Measurements from ENCODE around the gene TSEN54. TPM values are rescaled to one million over a fixed set of nuclear protein-coding genes. Genes with fewer than 3 reads are reported as not detected.

TSEN54 gene
- total RNA-seq, 1 donor from 2014 or later: 92.7 TPM

DNA sequence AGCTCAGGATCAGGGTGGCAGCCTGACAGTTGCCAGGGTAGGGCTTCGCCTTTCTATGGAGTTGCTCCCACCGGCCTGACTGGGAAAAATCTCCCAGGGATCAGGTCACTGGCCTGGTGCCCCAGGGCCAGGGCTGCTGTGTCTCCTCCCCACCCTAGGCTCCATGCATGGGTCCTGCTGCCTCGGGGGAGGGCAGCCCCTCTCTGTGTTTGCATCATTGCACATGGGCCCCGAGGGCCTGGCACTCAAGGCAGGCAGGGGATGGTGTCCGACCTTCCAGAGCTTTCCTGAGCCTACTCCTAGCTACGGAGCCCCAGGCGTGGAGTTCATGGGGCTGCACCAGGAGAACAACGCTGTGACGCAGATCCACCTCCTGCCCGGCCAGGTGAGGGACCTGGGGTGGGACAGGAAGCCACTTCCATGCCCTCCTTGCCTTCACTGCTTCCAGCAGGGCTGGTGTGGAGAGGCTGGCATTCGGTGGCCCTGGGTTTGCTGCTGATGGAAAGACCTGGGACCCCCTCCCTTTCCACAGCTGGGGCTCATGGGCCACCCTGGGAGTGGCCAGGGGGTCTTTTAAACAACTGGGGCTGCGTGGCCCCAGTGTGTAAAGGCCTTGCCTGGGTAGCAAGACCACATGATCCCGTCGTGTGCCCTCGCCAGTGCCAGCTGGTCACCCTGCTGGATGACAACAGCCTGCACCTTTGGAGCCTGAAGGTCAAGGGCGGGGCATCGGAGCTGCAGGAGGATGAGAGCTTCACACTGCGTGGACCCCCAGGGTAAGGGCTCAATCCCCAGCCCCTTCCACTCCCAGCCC lies 41.7 kb downstream of the TSEN54 start:
- Histone ChIP-seq H3K27ac (no peak overlapping the region), H3K9me3 (no peaks in the 10 kb centered on the region), H3K27me3 (no peaks in the 10 kb centered on the region), H3K4me3 (no peak overlapping the region), H3K4me1 (peaks cover 0 to 2% of the 10 kb centered on the region in 2 donors), H3K36me3 (peaks cover 0 to 5% of the 10 kb centered on the region in 2 donors)
- intact Hi-C loops (cut with DNase I): no loop called here
- TF ChIP-seq, protein P1, sequence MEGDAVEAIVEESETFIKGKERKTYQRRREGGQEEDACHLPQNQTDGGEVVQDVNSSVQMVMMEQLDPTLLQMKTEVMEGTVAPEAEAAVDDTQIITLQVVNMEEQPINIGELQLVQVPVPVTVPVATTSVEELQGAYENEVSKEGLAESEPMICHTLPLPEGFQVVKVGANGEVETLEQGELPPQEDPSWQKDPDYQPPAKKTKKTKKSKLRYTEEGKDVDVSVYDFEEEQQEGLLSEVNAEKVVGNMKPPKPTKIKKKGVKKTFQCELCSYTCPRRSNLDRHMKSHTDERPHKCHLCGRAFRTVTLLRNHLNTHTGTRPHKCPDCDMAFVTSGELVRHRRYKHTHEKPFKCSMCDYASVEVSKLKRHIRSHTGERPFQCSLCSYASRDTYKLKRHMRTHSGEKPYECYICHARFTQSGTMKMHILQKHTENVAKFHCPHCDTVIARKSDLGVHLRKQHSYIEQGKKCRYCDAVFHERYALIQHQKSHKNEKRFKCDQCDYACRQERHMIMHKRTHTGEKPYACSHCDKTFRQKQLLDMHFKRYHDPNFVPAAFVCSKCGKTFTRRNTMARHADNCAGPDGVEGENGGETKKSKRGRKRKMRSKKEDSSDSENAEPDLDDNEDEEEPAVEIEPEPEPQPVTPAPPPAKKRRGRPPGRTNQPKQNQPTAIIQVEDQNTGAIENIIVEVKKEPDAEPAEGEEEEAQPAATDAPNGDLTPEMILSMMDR (IDR thresholded peaks at IDR 0.05): no peak
- DNase-seq (ENCODE audit: low spot score in 2 of 2): no peak

DNA sequence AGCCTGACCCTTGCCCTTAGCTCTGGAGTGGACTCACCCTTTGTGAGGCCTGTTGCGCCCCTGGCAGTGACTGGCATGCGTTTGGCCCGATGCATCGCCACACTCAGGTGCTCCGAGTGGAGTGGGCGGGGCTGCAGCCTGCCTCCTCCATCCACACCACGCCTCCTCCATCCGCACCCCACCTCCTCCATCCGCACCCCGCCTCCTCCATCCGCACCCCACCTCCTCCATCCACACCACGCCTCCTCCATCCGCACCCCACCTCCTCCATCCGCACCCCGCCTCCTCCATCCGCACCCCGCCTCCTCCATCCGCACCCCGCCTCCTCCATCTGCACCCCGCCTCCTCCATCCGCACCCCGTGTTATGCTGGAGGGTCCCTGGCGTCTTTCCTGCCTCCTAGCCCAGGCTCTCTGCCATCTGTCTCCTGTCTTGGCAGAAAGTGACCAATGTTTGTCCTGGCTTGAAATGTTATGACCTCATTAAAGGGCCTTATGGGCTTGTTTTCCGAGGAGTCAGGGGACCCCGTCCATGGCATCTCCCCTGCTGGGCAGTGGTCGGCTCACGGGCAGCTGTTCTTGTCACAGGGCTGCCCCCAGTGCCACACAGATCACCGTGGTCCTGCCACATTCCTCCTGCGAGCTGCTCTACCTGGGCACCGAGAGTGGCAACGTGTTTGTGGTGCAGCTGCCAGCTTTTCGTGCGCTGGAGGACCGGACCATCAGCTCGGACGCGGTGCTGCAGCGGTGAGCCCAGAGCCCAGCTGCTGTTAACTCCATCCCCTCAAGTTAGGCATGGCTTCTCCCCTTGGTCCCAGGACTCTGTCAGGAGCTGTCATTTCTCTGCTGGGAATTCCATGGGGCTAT lies 42.6 kb downstream of the TSEN54 start:
- H3K4me3 ChIP-seq: no peak overlapping the region
- no peak for DNase-seq (ENCODE audit: low spot score in 2 of 2)
- no peaks in the 10 kb centered on the region for H3K27me3 ChIP-seq
- no peak overlapping the region for H3K27ac ChIP-seq
- intact Hi-C loops (cut with DNase I): no loop called here
- peaks cover 0 to 12% of the 10 kb centered on the region in 2 donors for H3K36me3 ChIP-seq
- TF ChIP-seq, protein P1 (IDR thresholded peaks at IDR 0.05): no peak
- peaks cover 0 to 2% of the 10 kb centered on the region in 2 donors for H3K4me1 ChIP-seq
- H3K9me3 ChIP-seq: no peaks in the 10 kb centered on the region

GRCh38 chr17:75559958-75560533 lies 43.7 kb downstream of the TSEN54 start:
- Histone ChIP-seq H3K4me3 (no peak overlapping the region), H3K9me3 (no peaks in the 10 kb centered on the region), H3K4me1 (peaks cover 0 to 2% of the 10 kb centered on the region in 2 donors), H3K36me3 (peaks cover 3 to 18% of the 10 kb centered on the region in 2 donors), H3K27ac (no peak overlapping the region), H3K27me3 (no peaks in the 10 kb centered on the region)
- no peak for DNase-seq (ENCODE audit: low spot score in 2 of 2)
- intact Hi-C loops (cut with DNase I): no loop called here
- TF ChIP-seq, protein P1 (IDR thresholded peaks at IDR 0.05): no peak

DNA sequence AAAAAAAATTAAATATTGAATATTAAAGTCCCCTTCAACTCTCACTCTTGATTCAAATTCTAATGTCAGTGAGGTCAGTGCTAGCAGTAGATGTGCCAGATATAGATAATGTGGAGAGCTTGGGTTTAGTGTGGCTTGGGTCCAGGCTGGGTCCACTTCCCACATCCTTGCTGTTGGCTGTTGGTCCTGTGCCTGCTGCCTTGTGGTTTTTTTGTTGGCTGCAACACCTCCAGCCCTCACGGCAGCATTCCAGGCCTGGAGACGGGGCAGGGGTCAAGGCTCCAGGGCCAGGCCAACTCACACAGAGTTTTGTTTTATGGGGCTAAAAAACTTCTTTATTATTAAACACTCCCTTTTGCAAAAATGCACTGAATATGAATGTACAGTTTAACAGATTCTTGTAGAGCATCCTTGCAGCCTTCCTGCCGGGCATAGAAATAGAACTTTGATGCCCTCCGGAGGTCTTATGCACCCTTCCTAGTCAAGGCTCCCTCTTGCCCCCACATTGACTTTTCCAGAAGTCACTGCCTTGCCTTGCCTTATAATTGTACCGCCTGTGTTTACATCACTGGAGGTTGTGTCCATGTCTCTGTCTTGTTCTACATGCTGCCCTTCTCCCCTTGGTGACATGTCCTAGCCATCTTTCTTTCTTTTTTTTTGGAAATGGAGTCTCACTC lies 45.7 kb downstream of the TSEN54 start:
- Histone ChIP-seq H3K27me3 (no peaks in the 10 kb centered on the region), H3K27ac (no peak overlapping the region), H3K4me3 (no peak overlapping the region), H3K4me1 (peaks cover 0 to 2% of the 10 kb centered on the region in 2 donors), H3K9me3 (no peaks in the 10 kb centered on the region), H3K36me3 (peaks cover 3 to 18% of the 10 kb centered on the region in 2 donors)
- TF ChIP-seq, protein P1 (IDR thresholded peaks at IDR 0.05): no peak
- intact Hi-C loops (cut with DNase I): no loop called here
- no peak for DNase-seq (ENCODE audit: low spot score in 2 of 2)

GRCh38 chr17:75563063-75563758 lies 46.9 kb downstream of the TSEN54 start:
- no peaks in the 10 kb centered on the region for H3K4me1 ChIP-seq
- peaks cover 3 to 18% of the 10 kb centered on the region in 2 donors for H3K36me3 ChIP-seq
- TF ChIP-seq, protein P1 (IDR thresholded peaks at IDR 0.05): no peak
- no peaks in the 10 kb centered on the region for H3K27me3 ChIP-seq
- intact Hi-C loops (cut with DNase I): no loop called here
- H3K4me3 ChIP-seq: no peak overlapping the region
- DNase-seq (ENCODE audit: low spot score in 2 of 2): no peak
- H3K9me3 ChIP-seq: no peaks in the 10 kb centered on the region
- H3K27ac ChIP-seq: no peak overlapping the region

All from ascending aorta (tissue), 2 donors.